Stimulated activated CD8-positive, alpha-beta memory T cell treated with anti-CD3 and anti-CD28 coated beads, Interleukin-2, amount 100 ng/mL, for 1 hour (primary cell): Measurements from ENCODE around the gene NOL11.
A peak's percentile ranks its signal among the peaks of the same experiment; 100 is the strongest.
"Not testable (repeated sequence)": the region's sequence is repeated elsewhere in the genome, so short reads cannot be mapped to it uniquely, and the experiment has no call there.

Source experiments
- DNase-seq, 2 donors: peaks; one replicate each; pipeline ENCODE4 v3.0.0-alpha.2; 2020; ENCODE audit warnings: low read depth in 2 of 2

NOL11 gene

DNA sequence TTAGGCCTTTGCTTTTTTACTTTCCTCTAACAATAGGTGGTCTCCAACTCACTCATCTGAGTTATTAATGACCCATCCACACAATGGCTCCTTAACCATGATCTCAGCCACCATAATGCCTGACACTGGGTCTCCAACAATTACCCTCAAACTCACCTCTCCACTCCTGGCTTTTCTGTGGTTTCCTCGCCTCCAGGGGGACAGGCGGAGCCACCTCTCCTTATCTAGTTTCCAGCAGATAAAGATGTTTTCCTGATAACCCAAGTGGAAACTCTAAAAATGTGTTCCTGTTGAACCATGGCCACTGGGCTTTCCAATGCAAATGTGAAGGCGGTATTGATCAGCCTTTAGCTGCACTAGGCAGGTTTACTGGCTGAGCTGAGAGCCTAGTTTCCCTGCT is 9.4 kb upstream of the NOL11 start:
- no peak for DNase-seq

DNA sequence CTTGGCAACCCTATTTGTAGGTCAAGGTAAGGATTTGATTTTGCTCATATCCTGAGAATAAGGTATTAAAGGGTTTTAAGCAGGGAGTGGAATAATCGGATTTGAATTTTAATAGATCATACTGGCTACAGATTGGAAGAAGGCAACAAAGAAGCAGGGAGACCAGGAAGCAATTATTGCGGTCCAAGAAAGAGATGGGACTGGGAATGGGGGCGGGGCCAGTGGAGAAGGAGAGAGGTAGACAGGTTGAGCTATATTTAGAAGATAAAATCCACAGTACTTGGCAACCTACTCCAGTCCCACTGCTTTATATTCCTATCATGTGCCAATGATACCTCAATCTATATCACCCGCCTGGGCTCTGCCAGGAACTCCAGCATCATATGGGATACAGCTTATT is 5.8 kb upstream of the NOL11 start:
- no peak for DNase-seq

DNA sequence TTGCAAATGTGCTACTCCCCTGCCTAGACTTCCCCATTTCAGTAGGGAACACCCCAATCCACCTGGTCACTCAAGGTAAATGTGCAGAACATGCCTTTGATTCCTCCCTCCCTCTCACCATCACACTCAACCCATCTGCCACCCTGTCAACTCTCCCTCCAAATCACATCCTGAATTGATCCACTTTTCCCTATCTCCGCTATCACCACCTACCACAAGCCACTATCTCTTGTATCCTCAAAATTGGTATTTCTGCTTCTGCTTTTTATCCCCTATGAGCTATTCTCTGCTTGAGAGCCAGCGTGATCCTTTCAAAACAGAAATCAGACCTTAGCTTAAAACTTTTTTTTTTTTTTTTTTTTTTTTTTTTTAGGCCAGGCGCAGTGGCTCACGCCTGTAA is 5.4 kb upstream of the NOL11 start:
- DNase-seq: no peak

DNA sequence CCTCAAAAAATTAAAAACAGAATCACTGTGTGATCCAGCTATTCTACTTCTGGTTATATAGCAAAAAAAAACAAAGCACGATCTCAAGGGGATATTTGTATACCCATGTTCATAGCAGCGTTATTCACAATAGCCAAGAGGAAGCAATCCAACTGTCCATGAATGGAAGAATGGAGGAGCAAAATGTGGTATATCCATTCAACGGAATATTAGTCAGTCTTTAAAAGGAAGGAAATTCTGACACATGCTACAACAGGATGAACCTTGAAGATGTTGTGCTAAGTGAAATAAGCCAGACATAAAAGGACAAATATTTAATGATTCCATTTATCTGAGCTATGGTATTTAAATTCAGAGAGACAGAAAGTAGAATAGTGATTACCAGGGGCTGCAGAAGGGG is 4.6 kb upstream of the NOL11 start:
- no peak for DNase-seq

DNA sequence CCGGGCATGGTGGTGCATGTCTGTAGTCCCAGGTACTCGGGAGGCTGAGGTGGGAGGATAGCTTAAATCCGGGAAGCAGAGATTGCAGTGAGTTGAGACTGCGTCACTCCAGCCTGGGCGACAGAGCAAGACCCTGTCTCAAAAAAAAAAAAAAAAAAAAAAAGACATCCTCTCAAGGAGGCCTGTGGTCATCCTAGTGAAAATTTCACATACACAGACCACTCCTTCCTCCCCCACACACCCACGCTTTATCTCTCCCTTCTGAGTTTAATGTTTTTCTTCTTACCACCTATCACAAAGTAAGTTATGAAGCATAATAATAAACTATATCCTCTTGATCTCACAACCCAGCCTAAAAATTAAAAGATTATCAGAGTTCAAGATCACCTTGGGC is 1.3 kb upstream of the NOL11 start:
- DNase-seq: no peak

DNA sequence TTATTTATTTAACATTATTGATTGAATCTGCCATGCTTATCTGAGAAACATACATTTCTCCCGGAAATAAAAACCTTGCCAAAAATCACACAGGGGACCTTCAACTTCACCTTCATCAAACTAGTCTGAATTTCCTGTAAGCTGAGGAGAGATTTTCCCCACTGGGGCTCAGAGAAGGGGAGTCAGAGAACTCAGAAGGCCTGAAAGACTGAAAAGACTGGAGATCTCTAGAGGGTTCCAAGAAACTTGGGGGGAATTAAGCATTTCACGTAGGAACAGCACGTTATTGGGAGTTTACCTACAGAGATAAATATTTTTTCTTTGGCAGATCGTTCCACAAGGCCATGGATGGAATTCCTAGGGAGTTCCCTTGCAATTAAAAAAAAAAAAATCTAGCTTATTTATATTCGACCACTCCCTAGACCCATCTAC is 528 bp upstream of the NOL11 start:
- DNase-seq: no peak

DNA sequence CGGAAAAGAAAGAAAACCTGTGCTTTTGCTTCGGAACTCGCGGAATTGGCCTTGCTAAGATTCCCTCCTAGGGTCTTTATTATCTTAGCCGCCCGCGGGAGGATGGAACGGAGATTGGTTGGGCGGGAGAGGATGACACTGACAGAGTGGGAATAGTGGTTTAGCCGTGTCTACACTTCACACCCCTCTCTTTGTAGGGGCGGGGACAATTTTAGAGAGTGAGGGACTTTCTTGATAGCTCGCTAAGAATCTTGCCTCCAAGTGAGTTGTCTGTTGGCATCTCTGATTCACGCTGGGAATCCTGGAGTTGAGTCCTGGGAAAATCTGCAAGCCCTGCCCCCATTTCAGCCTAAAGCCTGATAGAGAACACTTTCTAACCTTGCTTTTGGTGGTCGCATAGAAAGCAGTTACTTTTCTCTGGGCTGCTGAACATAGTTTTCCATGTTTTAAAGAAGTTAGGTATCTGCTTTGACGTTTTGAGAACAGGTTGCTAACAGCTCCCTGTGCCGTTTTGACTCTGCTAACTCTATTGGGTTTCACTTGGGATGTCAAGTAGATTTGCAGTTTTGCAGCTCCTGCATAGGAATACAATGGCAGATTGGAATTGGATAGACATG is 697 bp downstream of the NOL11 start:
- DNase-seq: peak in 1 of 2 donors; percentile 5

DNA sequence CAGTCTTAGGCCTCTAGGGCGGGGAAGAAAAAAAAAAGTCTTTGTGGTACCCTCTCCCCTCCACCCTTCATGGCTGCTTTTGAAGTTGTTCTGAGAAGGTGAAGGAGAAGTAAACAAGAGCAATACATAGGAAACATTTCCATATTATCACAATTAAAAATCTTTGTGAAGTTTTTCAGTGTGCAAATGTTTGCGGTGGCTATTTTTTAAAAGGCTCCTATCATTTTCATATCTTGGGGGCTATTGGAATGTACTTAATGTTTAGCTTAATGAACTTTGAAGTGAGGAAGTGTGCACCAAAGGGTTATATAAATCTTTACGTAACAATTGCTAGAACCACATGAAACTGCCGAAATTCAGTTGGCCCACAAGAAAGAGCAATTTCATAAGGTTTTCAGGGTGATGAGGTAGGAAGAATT is 7.6 kb downstream of the NOL11 start:
- DNase-seq: no peak

DNA sequence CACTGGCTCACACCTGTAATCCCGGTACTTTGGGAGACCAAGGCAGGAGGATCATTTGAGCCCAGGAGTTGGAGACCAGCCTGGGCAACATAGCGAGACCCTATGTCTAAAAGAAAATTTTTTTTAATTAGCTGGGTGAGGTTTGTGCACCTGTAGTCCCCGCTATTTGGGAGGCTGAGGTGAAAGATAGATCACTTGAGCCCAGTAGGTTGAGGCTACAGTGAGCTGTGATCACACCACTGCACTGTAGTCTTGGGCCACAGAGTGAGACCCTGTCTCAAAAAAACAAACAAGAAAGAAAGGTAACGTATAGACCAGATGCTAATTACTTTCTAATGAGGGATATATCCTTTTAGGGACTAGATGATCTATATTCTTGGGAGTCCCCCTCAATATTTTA is 8.1 kb downstream of the NOL11 start:
- DNase-seq: no peak

DNA sequence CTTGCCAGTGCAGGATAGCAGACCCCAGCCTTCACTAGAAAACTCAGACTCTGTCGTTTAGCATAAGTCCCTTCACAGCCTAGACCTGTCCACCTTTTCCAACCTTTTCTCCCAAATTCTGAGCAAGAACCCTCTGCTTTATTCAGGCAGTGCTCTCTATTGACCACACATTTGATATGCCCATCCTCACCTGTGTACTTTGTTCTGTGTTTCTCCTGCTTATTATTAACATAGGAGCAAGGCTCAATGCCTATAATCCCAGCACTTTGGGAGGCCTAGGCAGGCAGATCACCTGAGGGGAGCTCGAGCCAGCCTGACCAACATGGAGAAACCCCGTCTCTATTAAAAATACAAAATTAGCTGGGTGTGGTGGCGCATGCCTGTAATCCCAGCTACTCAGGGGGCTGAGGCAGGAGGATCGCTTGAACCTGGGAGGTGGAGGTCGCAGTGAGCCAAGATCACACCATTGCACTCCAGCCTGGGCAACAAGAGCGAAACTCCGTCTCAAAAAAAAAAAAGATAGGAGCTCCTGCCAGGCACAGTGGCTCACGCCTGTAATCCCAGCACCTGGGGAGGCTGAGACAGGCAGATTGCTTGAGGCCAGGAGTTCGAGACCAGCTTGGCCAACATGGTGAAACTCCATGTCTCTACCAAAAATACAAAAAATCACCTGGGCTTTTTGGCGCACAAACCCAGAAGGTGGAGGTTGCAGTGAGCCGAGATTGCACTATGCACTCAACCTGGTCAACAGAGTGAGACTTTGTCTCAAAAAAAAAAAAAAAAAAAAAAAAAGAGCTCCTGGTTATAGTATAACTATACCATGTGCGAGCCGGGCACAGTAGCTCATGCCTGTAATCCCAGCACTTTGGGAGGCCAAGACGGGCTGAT is 9.7 kb downstream of the NOL11 start:
- DNase-seq: not testable (repeated sequence)

DNA sequence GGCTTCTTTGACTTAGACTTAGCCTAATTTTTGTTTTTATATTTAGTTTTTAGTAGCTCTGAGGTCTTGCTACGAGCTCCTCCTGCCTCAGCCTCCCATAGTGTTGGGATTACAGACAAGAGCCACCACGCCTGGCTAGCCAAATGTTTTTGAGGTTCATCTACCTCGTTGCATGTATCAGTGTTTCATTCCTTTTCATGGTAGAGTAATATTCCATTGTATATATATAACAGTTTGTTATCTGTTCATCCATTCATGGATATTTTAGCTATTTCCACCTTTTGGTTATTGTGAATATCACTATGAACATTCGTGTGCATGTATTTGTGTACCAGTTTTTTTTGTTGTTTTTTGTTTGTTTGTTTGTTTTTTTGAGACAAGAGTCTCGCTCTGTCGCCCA is 12.2 kb downstream of the NOL11 start:
- DNase-seq: no peak

DNA sequence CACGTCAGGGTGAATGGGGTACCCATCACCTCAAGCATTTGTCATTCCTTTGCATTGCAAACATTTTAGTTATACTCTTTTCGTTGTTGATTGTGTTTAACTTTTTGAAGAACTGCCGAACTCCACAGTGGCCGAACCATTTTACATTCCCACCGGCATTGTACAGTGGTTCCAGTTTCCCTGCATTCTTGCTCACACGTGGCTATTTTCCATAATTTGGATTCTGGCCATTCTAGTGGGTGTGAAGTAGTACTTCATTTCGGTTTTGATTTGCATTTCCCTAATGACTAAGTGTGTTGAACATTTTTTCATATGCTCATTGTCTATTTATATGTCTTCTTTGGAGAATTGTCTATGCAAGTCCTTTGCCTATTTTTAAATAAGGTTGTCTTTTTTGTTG is 13.0 kb downstream of the NOL11 start:
- DNase-seq: no peak

DNA sequence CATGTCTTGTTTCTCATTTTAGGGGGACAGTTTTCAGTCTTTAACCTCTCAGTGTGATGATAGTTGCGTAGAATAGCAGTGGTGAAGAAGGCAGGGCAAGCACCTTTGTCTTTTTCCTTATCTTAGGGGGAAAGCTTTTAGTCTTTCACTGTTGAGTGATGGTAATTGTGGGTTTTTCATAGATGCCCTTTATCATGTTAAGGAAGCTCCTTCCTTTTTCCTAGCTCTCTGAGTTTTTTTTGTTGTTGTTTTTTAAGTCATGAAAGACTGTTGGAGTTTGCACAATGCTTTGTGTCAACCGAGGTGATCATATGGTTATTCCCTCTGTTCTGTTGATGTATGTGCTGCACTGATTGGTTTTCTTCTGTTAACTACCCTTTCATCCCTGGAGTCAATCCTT is 15.7 kb downstream of the NOL11 start:
- DNase-seq: no peak

DNA sequence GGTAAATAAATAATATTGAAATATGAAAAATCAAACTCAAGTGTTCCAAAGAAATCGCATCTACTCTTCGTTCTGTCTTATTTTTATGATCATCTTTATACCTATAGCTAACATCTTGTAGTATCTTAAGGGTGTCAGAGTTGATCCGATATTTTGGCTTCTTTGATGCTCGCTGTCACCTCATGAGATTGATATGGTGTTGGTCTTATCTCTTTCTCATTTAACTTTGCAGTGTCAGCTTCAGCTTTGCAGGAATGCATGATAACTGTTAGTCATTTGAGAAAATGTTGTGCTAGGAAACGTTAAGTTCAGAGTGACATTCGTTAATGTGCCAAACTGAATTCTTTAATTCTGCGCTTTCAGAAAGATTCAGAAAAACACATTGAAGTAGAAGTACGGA is 19.4 kb downstream of the NOL11 start:
- no peak for DNase-seq

DNA sequence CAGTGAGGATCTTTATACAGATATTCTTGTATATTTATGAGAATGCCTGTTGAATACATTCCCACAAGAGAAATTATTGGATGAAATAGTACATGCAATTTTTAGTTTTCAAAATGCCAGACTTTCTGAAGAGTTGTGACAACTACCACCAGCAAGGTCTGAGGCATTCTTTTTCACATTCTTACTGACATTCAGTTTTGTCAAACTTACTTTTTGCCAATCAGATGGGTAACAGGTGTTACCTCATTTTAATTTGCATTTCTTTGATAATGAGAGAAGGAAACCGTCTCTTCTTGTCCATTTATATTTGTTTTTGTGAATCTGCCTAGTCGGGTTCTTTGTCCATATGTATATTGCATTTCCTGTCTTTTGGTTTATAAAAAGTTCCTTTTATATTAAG is 24.3 kb downstream of the NOL11 start:
- no peak for DNase-seq

DNA sequence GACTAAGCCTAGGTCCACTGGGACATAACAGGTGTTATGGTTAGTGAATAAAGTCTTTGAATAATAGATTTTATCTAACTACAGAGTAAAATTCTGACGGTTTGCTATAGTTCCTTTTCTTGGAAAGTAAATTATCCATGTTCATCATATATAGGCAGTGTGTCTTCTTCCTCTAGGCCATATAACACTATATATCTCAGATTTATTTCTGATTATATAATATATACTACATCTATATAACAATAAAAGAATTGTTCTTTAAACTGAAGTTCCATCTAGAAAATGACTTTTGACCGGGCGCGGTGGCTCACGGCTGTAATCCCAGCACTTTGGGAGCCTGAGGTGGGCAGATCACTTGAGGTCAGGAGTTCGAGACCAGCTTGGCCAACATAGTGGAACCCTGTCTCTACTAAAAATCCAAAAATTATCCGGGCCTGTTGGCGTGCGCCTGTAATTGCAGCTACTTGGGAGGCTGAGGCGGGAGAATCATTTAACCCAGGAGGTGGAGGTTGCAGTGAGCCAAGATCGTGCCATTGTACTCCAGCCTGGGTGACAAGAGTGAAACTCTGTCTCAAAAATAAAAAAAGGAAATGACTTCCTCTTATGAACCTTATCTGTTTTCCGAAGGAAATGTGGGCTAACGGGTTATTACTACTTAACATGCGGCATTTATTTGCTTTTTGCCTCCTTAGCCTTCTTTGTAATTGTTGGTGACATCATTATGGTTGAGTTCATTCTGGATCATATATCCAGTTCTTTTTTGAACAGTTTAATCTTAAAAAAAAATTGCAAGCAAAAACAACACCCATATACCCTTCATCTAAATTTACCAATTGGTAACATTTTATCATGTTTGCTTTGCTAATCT is 29.2 kb downstream of the NOL11 start:
- no peak for DNase-seq

DNA sequence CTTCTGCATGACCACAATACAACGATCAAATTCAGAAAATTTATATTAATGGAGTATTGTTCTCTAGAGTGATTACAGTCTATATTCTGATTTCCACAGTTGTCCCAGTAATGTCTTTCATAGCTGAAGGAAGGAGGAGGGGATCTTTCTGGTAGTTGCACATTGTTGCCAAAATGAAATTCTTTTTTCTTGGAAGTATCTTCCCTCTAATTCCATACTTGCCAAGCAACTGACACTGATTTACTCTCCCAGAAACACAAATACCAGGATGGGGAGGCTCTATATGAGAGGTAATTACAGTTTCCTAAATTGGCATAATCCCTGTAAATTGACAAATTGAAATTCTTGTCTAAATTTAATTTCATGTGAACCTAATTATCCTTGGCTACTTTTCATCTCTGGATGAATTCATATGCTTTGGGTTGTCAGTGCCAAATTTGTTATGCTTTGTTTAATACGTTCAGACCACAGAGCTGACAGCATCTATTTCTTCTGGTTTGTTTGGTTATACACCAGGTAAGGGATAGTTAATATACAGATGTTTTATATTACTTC is 30.0 kb downstream of the NOL11 start:
- DNase-seq: no peak

DNA sequence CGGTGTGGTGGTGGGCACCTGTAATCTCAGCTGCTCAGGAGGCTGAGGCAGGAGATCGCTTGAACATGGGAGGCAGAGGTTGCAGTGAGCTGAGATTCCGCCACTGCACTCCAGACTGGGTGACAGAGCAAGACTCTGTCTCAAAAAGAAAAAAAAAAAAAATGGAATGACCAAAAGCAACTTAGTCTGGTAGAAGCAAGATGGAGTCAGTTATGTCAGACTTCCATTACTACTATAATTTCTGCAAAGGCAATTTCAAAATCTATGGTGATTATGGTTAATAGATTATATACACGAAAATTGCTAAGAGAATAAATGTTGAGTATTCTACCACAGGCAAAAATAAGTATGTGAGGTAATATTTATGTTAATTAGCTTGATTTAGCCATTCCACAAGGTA is 32.3 kb downstream of the NOL11 start:
- DNase-seq: no peak

DNA sequence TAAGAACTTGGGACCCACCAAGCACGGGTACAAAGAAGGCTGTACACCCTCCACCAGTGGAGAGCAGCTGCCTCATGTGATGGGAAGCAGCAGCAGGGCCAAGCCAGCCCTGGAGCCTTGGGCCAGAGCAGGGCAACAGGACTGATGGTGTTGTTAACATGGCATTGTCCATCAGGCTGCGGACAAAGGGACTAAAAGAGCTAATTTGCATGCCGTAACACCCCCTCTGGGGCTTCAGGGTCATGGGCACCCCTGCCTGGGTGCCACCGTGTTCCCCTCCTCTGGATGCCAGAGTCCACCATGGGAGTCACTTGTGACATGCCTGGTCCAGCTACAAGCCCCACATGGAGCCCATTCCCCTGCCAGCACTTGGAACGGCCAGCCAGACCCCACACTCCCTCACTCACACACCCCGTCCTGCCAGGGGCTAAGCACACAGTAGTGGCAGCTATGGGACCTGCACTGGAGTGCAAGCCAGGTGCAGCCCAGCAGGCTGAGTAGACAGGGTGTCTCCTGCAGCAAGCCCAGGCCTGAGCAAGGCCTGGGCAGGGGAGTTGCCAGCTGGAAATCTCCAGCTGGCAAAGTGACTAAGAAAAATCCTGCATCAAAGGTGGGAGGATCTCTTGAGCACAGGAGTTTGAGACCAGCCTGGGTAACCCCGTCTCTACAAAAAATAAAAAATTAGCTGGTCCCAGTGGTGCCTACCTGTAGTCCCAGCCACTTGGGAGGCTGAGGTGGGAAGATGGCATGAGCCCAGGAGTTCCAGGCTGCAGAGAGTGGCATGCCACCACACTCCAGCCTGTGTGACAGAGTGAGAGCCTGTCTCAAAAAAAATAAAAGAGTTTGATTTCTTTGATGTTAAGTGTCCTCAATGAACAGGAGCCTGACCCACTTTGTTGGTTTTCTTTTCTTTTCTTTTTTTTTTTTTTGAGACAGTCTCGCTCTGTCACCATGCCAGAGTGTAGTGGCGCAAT is 33.7 kb downstream of the NOL11 start:
- DNase-seq: no peak

DNA sequence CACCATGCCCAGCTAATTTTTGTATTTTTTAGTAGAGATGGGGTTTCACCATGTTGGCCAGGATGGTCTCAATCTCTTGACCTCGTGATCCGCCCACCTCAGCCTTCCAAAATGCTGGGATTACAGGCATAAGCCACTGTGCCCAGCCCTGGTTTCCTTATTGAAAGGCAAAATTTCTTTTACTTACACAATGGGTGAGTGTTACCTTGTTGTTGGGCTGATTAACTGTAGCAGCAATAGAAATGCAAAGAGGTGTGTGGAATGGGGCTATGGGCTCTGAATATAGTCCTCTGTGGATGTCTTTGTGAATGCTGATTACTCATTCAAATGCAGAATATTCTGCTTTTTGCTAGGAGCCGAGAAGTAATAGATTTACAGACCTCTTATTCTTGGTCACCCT is 34.4 kb downstream of the NOL11 start:
- not testable (repeated sequence) for DNase-seq

DNA sequence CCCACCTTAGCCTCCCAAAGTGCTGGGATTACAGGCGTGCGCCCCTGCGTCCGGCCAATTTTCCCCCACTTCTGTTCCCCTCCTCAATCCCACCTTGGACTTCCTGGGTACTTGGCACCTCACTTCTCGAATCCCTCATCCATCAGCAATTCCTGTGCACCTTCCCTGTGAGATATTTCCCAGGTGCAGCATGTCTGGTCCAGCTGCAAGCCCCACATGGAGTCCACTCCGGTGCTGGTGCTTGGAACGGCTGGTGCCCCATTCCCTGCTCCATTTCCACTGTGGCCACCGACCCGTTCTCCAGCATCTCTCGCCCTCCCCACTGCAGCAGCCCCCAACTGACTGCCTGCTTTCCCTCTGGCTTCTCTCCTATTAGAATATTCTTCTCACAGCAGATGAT is 35.3 kb downstream of the NOL11 start:
- no peak for DNase-seq
